Right atrium auricular region (tissue), 2 donors: ENCODE measurements around the gene DUS4L. TPM values are rescaled to one million over a fixed set of nuclear protein-coding genes. Genes with fewer than 3 reads are reported as not detected.

Source experiments
- DNase-seq: peaks from one replicate; pipeline ENCODE4 v3.0.0-alpha.2; 2019; ENCODE audit warnings: low spot score
- H3K27ac ChIP-seq, 2 donors: fragments of 200-600 bp; sonication (generic); 1 replicate in 1 of 2; 2 replicates in 1 of 2; pipeline ENCODE4 v1.5.1; 2016 to 2019
- H3K27me3 ChIP-seq, 2 donors: fragments of 200-600 bp; sonication (generic); one replicate each; pipeline versions ENCODE4 v1.5.1 to v1.6.0; 2017 to 2019
- H3K36me3 ChIP-seq: fragments of 200-600 bp; sonication (generic); one replicate; pipeline ENCODE4 v1.5.1; 2016
- H3K4me1 ChIP-seq, 2 donors: fragments of 200-600 bp; sonication (generic); one replicate each; pipeline versions ENCODE4 v1.5.1 to v1.6.0; 2017 to 2019
- H3K4me3 ChIP-seq, 2 donors: fragments of 200-600 bp; sonication (generic); 1 replicate in 1 of 2; 2 replicates in 1 of 2; pipeline ENCODE4 v1.5.1; 2017 to 2019; ENCODE audit warnings: mild to moderate bottlenecking in 1 of 2, moderate library complexity in 1 of 2
- H3K9me3 ChIP-seq, 2 donors: fragments of 200-600 bp; sonication (generic); one replicate each; pipeline ENCODE4 v1.5.1; 2019
- total RNA-seq, 2 donors: library from RNA; depleted of rRNA; stranded (reverse); fragments of >200 nt; gene quantifications; one replicate each; pipeline ENCODE4 v1.1.0, GENCODE V29; 2016
- TF ChIP-seq, protein P1 (sequence below), 2 donors: fragments of 200-600 bp; sonication (generic); IDR thresholded peaks; one replicate each; pipeline ENCODE4 v1.5.1; 2019; ENCODE audit warnings: antibody characterized with exemption in 2 of 2

The DUS4L gene
- total RNA-seq, 2 donors from 2014 or later, result 5.0 to 7.2 TPM

DNA sequence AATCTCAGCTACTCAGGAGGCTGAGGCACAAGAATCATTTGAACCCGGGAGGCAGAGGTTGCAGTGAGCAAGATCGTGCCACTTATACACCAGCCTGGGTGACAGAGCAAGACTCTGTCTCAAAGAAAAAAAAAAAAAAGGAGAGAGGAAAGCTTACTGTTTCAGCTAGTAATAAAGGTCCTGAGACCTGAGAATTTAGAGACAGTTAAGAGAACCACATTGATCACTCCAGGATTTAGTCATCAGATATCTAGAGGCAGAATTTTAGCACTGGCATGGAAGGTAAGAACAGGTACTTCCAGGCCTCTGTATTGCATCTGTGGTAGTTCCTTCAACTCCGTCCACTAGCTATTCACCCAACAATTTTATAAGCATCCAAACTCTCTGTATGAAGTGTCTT is 7.9 kb upstream of the DUS4L start:
- Histone ChIP-seq H3K4me3 (no peak overlapping the region), H3K27me3 (no peaks in the 10 kb centered on the region), H3K4me1 (peaks cover 0 to 10% of the 10 kb centered on the region in 2 donors), H3K36me3 (peaks cover 10% of the 10 kb centered on the region), H3K27ac (no peak overlapping the region), H3K9me3 (no peaks in the 10 kb centered on the region)
- TF ChIP-seq, protein P1, sequence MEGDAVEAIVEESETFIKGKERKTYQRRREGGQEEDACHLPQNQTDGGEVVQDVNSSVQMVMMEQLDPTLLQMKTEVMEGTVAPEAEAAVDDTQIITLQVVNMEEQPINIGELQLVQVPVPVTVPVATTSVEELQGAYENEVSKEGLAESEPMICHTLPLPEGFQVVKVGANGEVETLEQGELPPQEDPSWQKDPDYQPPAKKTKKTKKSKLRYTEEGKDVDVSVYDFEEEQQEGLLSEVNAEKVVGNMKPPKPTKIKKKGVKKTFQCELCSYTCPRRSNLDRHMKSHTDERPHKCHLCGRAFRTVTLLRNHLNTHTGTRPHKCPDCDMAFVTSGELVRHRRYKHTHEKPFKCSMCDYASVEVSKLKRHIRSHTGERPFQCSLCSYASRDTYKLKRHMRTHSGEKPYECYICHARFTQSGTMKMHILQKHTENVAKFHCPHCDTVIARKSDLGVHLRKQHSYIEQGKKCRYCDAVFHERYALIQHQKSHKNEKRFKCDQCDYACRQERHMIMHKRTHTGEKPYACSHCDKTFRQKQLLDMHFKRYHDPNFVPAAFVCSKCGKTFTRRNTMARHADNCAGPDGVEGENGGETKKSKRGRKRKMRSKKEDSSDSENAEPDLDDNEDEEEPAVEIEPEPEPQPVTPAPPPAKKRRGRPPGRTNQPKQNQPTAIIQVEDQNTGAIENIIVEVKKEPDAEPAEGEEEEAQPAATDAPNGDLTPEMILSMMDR (IDR thresholded peaks at IDR 0.05), result no peak
- DNase-seq, result no peak

DNA sequence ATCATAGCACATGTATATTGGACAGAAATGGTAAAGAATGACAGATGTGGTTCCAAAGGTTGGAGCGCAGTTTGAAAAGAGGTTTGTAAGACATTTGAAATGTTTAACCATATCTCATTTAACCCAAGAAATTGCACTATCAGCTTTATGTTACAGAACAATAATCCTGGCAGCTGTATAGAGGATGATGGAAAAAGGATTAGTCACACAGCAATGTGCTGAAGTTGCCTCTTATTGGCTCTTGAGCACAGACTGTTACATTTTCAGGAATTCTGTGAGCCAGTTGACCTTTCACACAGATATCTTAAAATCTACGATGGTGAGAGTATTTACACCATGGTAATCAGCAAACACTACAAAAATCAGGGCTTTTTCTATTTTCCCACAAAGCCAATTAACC is 3.9 kb upstream of the DUS4L start:
- Histone ChIP-seq H3K4me1 (peaks cover 0 to 37% of the 10 kb centered on the region in 2 donors), H3K27me3 (no peaks in the 10 kb centered on the region), H3K9me3 (no peaks in the 10 kb centered on the region), H3K27ac (no peak overlapping the region), H3K4me3 (no peak overlapping the region), H3K36me3 (peaks cover 10% of the 10 kb centered on the region)
- TF ChIP-seq, protein P1 (IDR thresholded peaks at IDR 0.05), result no peak
- DNase-seq, result no peak

DNA sequence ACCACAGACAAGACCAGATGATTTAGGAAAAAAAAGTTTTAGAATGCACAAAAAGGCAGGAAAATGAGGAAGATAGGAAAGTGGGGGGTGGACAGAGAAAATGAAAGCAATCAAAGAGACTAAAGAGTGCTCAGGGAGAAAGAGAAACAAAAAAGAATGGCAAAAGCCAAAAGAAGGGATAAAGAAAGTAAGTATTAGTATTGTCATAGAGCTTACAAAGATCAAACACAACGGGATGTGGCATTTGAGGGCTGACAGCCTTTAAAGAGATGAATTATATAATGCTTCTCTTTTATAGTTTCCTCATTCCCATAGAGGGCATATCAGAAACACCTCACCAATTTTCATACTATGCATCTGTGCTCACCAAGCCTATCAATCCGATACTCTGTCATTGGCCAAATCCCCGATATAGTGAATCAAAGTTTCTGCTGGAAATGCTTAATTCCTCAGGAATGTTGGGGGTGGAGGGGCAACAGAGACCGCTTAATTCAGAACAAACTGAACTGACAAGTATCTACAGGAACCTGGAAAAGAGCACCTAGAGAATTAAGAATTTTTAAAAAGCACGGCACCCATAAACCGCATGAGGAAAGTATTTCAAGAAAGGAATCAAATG is 2.8 kb upstream of the DUS4L start:
- Histone ChIP-seq H3K9me3 (no peaks in the 10 kb centered on the region), H3K4me3 (no peak overlapping the region), H3K27me3 (no peaks in the 10 kb centered on the region), H3K4me1 (peaks cover 0 to 42% of the 10 kb centered on the region in 2 donors), H3K27ac (no peak overlapping the region), H3K36me3 (peaks cover 10% of the 10 kb centered on the region)
- TF ChIP-seq, protein P1 (IDR thresholded peaks at IDR 0.05), result no peak
- no peak for DNase-seq

DNA sequence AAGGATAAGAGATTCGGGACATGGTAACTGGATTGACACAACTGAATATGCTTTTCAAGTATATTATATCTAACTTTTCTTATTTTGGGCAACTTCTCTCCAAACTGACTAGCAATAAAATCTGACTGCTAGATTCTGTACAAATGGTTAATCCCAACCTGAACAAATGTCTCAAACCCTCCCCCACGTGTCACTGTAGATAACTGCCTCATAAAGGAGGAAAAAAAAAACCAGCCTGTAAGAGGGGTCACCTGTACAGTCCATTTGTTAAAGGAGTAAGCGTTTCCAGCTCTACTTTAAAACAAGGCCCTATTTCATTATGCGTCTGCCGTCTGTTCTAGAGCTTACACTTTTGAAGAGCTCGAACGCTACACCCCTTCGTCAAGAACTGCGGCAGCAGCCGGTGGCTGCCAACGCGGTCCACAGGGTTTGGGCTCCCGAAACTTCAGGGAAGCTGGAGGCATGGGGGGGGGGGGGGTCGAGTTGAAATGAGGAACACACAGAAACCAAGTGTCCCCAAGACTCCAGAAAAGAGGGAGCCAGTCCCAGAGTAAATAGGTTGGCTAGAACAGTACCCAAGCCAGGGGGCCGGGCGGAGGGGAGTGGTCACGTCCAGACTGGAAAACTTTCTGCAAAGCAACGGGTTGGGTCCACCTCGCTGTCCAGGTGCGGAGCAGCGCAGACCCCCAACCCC is 543 bp upstream of the DUS4L start:
- H3K9me3 ChIP-seq, result no peaks in the 10 kb centered on the region
- TF ChIP-seq, protein P1 (IDR thresholded peaks at IDR 0.05), result no peak
- H3K27me3 ChIP-seq, result no peaks in the 10 kb centered on the region
- H3K36me3 ChIP-seq, result no peaks in the 10 kb centered on the region
- peak overlapping the region; percentile 92 to 94 for H3K4me3 ChIP-seq
- H3K27ac ChIP-seq, result peak overlapping the region; percentile 96 to 99
- H3K4me1 ChIP-seq, result peaks cover 0 to 42% of the 10 kb centered on the region in 2 donors
- DNase-seq, result peak; percentile 65

DNA sequence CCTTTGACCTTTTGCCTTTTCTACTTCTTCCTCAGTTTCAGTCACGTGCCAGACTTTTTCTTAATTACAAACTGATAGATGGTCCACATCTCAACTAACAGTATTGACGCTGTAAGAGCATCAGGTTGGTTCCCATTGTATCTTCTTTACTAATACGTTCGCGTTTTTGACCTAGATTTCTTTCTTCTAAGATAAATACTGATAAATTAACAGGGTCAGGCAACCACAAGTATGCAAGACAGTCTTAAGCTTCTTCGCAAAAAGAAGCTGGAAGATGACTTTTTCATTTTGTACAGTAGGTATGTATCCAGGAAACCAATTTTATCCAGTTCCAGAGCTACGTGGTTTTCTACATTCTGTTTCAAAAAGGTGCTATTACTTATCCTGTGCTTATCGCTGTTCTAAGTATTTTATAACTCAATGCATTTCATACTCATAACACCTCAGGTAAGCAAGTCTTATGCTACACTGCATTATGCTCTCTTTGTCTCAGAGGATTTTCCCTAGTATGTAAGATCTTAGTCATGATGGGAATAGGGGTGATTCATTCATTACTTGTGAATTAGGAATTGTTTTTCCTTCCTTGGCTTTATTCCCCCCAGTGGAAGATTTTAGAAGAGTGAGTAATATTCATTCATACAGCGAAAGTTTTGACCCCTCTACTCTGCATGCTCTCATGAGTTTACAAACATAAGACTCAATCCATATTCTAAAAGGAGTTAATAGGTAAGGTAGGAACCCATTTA is 955 bp downstream of the DUS4L start:
- Histone ChIP-seq H3K4me1 (peaks cover 0 to 42% of the 10 kb centered on the region in 2 donors), H3K27ac (peak overlapping the region; percentile 96 to 99), H3K9me3 (no peaks in the 10 kb centered on the region), H3K27me3 (no peaks in the 10 kb centered on the region), H3K4me3 (peak overlapping the region; percentile 92 to 94), H3K36me3 (no peaks in the 10 kb centered on the region)
- DNase-seq, result no peak
- TF ChIP-seq, protein P1 (IDR thresholded peaks at IDR 0.05), result no peak
